ENCODE measurements around the gene DDX23. TPM values are rescaled to one million over a fixed set of nuclear protein-coding genes. Genes with fewer than 3 reads are reported as not detected.

The DDX23 gene
- total RNA-seq, 1 experiment from 2014 or later: 98.1 TPM

GRCh38 chr12:48899651-48900050 is 47.7 kb upstream of the DDX23 start:
- Histone ChIP-seq H3K27me3 (ENCODE audit: insufficient read depth, low read length) (no peaks in the 10 kb centered on the region), H3K14ac (ENCODE audit: insufficient read depth, low read length) (no peak overlapping the region), H3K9me3 (ENCODE audit: control insufficient read depth, low read depth, low read length) (no peaks in the 10 kb centered on the region), H3K9ac (ENCODE audit: extremely low read depth, insufficient read length, low read length) (no peak overlapping the region), H4K91ac (ENCODE audit: insufficient read length, low read depth, low read length) (no peak overlapping the region), H2BK20ac (ENCODE audit: low read depth, low read length, poor library complexity, severe bottlenecking) (no peak overlapping the region), H2BK12ac (ENCODE audit: insufficient read length, low read depth, low read length) (no peak overlapping the region), H3K23me2 (ENCODE audit: insufficient read length, low read depth, low read length, poor library complexity, severe bottlenecking) (no peaks in the 10 kb centered on the region), H4K8ac (replicated peaks; ENCODE audit: insufficient read length, low read depth, low read length) (no peak overlapping the region), H2BK15ac (ENCODE audit: low read depth, low read length) (no peak overlapping the region), H3T11ph (ENCODE audit: low read length) (no peak overlapping the region), H2AK5ac (ENCODE audit: insufficient read length, low read length) (no peak overlapping the region), H4K20me1 (ENCODE audit: control insufficient read depth, insufficient read depth, insufficient read length) (no peaks in the 10 kb centered on the region), H3K18ac (ENCODE audit: insufficient read length, low read depth, low read length) (no peak overlapping the region), H3K4me1 (ENCODE audit: insufficient read depth, low read length) (no peaks in the 10 kb centered on the region), H3K27ac (ENCODE audit: insufficient read length, low read depth, low read length) (no peak overlapping the region), H3K4ac (ENCODE audit: low read depth, low read length) (no peak overlapping the region), H3K79me2 (ENCODE audit: insufficient read depth, low read length) (no peaks in the 10 kb centered on the region), H3K4me2 (ENCODE audit: insufficient read depth, insufficient read length, low read length) (no peak overlapping the region), H3K23ac (ENCODE audit: insufficient read length, low read depth, low read length) (no peak overlapping the region), H3K79me1 (ENCODE audit: insufficient read depth, low read depth, low read length, poor library complexity, severe bottlenecking) (no peaks in the 10 kb centered on the region), H4K5ac (ENCODE audit: insufficient read length, low read depth, low read length) (no peak overlapping the region), H2AFZ (ENCODE audit: low read length) (no peak overlapping the region), H2BK5ac (ENCODE audit: insufficient read length, low read length) (no peak overlapping the region), H2BK120ac (ENCODE audit: low read depth, low read length, poor library complexity, severe bottlenecking) (no peak overlapping the region), H3K56ac (ENCODE audit: insufficient read length, low read depth, low read length) (no peak overlapping the region)
- Mint-ChIP-seq H3K4me1 (0 out of 4 replicates have a peak, but pooled peaks cover 0 to 3% of the 10 kb centered on the region in 2 experiments), H3K36me3 (ENCODE audit: insufficient read depth in 1 of 3, low read depth in 3 of 3) (no peaks in the 10 kb centered on the region), H3K9me3 (no peaks in the 10 kb centered on the region; a peak in 2 of 5 replicates), H3K4me3 (no peak overlapping the region), H3K27me3 (ENCODE audit: low read depth) (peaks cover 27% of the 10 kb centered on the region), H3K27ac (no peak overlapping the region)
- no peak for DNase-seq
- TF ChIP-seq, protein P1, sequence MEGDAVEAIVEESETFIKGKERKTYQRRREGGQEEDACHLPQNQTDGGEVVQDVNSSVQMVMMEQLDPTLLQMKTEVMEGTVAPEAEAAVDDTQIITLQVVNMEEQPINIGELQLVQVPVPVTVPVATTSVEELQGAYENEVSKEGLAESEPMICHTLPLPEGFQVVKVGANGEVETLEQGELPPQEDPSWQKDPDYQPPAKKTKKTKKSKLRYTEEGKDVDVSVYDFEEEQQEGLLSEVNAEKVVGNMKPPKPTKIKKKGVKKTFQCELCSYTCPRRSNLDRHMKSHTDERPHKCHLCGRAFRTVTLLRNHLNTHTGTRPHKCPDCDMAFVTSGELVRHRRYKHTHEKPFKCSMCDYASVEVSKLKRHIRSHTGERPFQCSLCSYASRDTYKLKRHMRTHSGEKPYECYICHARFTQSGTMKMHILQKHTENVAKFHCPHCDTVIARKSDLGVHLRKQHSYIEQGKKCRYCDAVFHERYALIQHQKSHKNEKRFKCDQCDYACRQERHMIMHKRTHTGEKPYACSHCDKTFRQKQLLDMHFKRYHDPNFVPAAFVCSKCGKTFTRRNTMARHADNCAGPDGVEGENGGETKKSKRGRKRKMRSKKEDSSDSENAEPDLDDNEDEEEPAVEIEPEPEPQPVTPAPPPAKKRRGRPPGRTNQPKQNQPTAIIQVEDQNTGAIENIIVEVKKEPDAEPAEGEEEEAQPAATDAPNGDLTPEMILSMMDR (conservative IDR thresholded peaks at IDR 0.05): no peak
- no CpG with 5 or more reads among the region's 2 CpGs for WGBS (ENCODE audit: extremely low coverage, insufficient read length, low lambda C conversion rate)

All from H9 (cell line).